HEK293T (cell line): Measurements from ENCODE around the gene PICK1.

Experiments used
- CTCF ChIA-PET: fragments of 350-600 bp; formaldehyde crosslinking; extraction: SDS; loops from one replicate; lab custom pipeline; 2021; ENCODE audit warnings: antibody characterized with exemption, inconsistent platforms; lab: Yijun Ruan, JAX
- POLR2A ChIA-PET: fragments of 350-600 bp; formaldehyde crosslinking; extraction: SDS; loops from one replicate; lab custom pipeline; 2020; ENCODE audit warnings: antibody characterized with exemption, inconsistent platforms; lab: Yijun Ruan, JAX
- DNase-seq: peaks from one replicate; pipeline ENCODE4 v3.0.0; 2012; ENCODE audit warnings: mixed read lengths; ENCODE audit errors: extremely low spot score
- ARNT ChIP-seq: fragments of 450-650 bp; IDR thresholded peaks from 2 replicates; pipeline ENCODE4 v1.6.1; 2017; ENCODE audit warnings: mild to moderate bottlenecking
- BHLHE40 ChIP-seq: fragments of 450-650 bp; IDR thresholded peaks from 2 replicates; pipeline ENCODE4 v1.6.1; 2016; ENCODE audit warnings: mild to moderate bottlenecking, moderate library complexity, borderline replicate concordance
- CTBP1 ChIP-seq: fragments of 450-650 bp; IDR thresholded peaks from 2 replicates; pipeline ENCODE4 v1.6.1; 2016; ENCODE audit warnings: borderline replicate concordance
- ELF4 ChIP-seq: fragments of 450-650 bp; IDR thresholded peaks from 2 replicates; pipeline ENCODE4 v1.6.1; 2017; ENCODE audit warnings: antibody characterized with exemption
- FOXA1 ChIP-seq: fragments of 450-650 bp; IDR thresholded peaks from 2 replicates; pipeline ENCODE4 v1.6.1; 2016; ENCODE audit warnings: mild to moderate bottlenecking
- FOXK2 ChIP-seq: fragments of 450-650 bp; IDR thresholded peaks from 2 replicates; pipeline ENCODE4 v1.6.1; 2016; ENCODE audit warnings: mild to moderate bottlenecking
- FOXM1 ChIP-seq: fragments of 450-650 bp; IDR thresholded peaks from 2 replicates; pipeline ENCODE4 v1.6.1; 2017; ENCODE audit warnings: mild to moderate bottlenecking, borderline replicate concordance
- HDGF ChIP-seq: fragments of 450-650 bp; IDR thresholded peaks from 2 replicates; pipeline ENCODE4 v1.6.1; 2017; ENCODE audit warnings: antibody characterized with exemption, borderline replicate concordance
- L3MBTL2 ChIP-seq: fragments of 450-650 bp; conservative IDR thresholded peaks from 2 replicates; pipeline ENCODE4 v1.6.1; 2016; ENCODE audit warnings: mild to moderate bottlenecking
- LEF1 ChIP-seq: fragments of 450-650 bp; IDR thresholded peaks from 2 replicates; pipeline ENCODE4 v1.6.1; 2017; ENCODE audit warnings: mild to moderate bottlenecking, borderline replicate concordance
- NFRKB ChIP-seq: fragments of 450-650 bp; IDR thresholded peaks from 2 replicates; pipeline ENCODE4 v1.6.1; 2016; ENCODE audit warnings: mild to moderate bottlenecking, moderate library complexity
- SP1 ChIP-seq: fragments of 450-650 bp; IDR thresholded peaks from 2 replicates; pipeline ENCODE4 v1.6.1; 2017
- SUZ12 ChIP-seq: fragments of 450-650 bp; IDR thresholded peaks from 2 replicates; pipeline ENCODE4 v1.6.1; 2016; ENCODE audit warnings: mild to moderate bottlenecking
- TARDBP ChIP-seq: fragments of 450-650 bp; IDR thresholded peaks from 2 replicates; pipeline ENCODE4 v1.6.1; 2016
- ZNF384 ChIP-seq: fragments of 450-650 bp; IDR thresholded peaks from 2 replicates; pipeline ENCODE4 v1.6.1; 2016
- TF ChIP-seq, protein P1 (sequence below): fragments of 450-650 bp; IDR thresholded peaks from 2 replicates; pipeline ENCODE4 v1.6.1; 2016

The PICK1 gene

DNA sequence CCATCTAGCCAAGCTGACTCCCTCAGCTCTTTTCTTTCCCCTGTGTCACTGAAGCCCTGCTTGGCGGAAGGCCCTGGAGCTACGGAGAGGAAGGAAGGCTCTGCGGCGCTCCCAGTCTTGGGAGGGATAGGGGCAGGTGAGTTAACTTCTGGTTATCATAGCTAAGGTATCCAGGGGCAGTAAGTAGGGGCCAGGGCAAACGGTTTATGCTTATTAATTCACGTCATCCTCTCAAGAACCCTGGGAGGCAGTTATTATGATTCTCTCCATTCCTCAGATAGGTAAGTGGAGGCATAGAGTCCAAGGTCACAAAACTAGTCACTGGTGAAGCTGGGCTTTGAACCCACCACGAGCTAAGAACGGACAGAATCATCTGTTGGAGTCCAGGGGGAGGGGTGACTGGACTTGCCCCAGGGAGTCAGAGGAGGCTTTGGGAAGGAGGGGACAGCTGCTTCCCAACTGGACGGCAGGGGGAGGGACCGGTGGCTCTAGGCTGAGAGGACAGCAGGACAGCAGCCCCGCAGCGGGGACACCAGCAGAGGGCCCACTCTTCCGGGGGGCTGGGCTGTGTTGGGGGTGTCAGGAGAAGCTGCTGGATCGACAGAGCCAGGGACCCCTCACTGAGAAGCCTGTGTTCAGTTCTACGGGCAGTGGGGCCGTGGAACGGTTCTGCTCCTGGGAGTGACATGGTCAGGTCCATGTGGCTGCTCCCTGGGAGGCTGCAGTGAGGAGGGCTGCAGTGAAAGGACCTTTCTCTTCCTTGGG lies 49.8 kb downstream of the PICK1 start:
- TF ChIP-seq SP1 (no peak), TARDBP (no peak), L3MBTL2 (no peak), LEF1 (no peak), BHLHE40 (no peak), FOXM1 (no peak), SUZ12 (no peak), ELF4 (no peak), FOXA1 (no peak), NFRKB (no peak), HDGF (no peak), ZNF384 (no peak), ARNT (no peak), FOXK2 (no peak), CTBP1 (no peak)
- TF ChIP-seq, protein P1, sequence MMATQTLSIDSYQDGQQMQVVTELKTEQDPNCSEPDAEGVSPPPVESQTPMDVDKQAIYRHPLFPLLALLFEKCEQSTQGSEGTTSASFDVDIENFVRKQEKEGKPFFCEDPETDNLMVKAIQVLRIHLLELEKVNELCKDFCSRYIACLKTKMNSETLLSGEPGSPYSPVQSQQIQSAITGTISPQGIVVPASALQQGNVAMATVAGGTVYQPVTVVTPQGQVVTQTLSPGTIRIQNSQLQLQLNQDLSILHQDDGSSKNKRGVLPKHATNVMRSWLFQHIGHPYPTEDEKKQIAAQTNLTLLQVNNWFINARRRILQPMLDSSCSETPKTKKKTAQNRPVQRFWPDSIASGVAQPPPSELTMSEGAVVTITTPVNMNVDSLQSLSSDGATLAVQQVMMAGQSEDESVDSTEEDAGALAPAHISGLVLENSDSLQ, result no peak
- ChIA-PET CTCF (interaction anchor here (0.5 kb wide), 1 partner anchor 235 kb away, joined by 3 read pairs; no protein-coding TSS in a partner anchor), POLR2A (no interaction called here)
- no peak for DNase-seq

DNA sequence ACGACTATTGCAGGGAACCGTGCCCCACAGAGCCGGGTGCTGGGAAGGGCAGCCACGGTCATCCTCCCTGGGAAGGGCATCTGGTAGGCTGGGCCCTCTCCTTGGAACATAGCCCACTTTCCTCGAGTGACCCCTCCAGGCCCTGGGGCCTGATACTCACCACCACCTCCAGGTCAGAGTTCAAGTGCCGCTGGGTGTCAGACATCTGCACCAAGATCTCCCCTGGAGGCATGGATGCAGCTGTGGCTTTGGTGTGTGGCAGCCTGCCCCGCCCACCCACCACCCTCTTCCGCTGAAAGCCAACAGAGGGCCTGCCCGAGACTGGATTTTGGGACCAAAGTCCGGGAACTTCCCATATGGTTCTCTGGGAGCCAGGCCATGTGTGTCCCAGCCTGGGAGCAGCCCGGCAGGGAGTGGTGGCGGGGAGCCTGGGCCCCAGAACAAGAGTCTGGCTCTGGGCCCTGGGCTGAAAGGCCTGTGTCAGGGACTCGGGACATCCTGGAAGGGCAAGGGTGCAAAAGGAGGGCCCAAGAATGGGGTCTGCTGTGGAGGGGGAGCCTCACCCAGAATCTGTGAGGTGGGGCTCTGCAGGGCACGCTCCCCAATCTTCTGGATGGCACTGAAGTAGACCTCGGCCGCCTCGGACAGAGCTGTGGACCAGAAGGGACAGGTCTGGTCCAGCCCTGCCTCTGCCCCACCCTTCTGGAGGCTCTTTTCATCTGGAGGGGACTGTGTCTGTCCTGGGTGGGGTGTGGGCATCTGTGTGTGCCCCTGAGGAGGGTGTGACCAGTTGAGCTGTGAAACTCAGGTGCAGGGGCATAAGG lies 50.7 kb downstream of the PICK1 start:
- DNase-seq, result no peak
- TF ChIP-seq CTBP1, result no peak
- TF ChIP-seq FOXM1, result no peak
- no peak for TF ChIP-seq LEF1
- no peak for TF ChIP-seq TARDBP
- no peak for TF ChIP-seq L3MBTL2
- TF ChIP-seq ELF4, result no peak
- TF ChIP-seq ZNF384, result no peak
- TF ChIP-seq BHLHE40, result no peak
- TF ChIP-seq, protein P1, result no peak
- no peak for TF ChIP-seq FOXK2
- no peak for TF ChIP-seq HDGF
- TF ChIP-seq NFRKB, result no peak
- no peak for TF ChIP-seq FOXA1
- no peak for TF ChIP-seq SP1
- POLR2A ChIA-PET, result no interaction called here
- CTCF ChIA-PET, result interaction anchor here (1.0 kb wide), 1 partner anchor 10 kb away, joined by 3 read pairs; no protein-coding TSS in a partner anchor

DNA sequence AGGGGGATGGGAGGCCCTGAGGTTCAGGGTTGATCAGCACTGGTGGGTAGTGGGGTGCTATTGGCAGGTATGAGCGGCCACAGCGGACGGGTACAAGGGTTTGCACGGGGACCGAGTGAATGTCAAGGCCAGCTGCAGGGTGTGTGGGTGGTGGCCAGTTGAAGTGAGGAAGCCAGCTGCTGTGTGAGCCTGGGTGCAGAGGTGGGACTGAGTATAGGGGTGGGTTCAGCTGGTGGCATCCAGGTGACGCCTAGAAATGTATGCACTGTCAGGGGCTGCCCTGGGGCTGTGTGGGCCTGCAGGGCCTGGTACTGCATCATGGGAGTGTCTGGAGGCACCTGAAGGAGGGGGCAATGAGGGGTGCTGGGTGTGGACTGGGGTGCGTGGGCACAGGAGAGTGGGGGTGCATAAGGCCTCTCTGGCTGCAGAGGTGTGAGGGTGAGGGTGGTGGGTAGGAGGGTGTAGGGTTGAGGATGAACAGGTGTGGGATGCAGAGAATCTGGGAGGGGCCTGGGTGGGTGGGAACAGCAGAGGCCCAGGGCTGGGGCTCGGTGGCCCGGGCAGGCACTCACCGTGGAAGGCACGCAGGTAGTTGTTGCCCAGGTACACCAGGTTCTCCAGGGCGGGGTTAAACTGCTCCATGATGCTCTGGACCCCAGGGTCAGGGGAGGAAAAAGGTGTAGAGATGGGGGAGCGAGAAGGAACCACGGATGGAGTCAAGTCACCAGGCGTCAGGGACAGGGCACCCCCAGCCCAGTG lies 51.5 kb downstream of the PICK1 start:
- POLR2A ChIA-PET, result no interaction called here
- DNase-seq, result no peak
- CTCF ChIA-PET, result interaction anchor here (1.0 to 1.8 kb wide), 2 partner anchors 11 to 57 kb away, joined by 3 to 4 read pairs; no protein-coding TSS in a partner anchor
- no peak for TF ChIP-seq TARDBP
- TF ChIP-seq LEF1, result no peak
- no peak for TF ChIP-seq ELF4
- TF ChIP-seq FOXK2, result no peak
- no peak for TF ChIP-seq CTBP1
- TF ChIP-seq, protein P1, result no peak
- no peak for TF ChIP-seq NFRKB
- no peak for TF ChIP-seq HDGF
- TF ChIP-seq ARNT, result no peak
- TF ChIP-seq L3MBTL2, result no peak
- no peak for TF ChIP-seq SP1
- no peak for TF ChIP-seq SUZ12
- no peak for TF ChIP-seq FOXM1

DNA sequence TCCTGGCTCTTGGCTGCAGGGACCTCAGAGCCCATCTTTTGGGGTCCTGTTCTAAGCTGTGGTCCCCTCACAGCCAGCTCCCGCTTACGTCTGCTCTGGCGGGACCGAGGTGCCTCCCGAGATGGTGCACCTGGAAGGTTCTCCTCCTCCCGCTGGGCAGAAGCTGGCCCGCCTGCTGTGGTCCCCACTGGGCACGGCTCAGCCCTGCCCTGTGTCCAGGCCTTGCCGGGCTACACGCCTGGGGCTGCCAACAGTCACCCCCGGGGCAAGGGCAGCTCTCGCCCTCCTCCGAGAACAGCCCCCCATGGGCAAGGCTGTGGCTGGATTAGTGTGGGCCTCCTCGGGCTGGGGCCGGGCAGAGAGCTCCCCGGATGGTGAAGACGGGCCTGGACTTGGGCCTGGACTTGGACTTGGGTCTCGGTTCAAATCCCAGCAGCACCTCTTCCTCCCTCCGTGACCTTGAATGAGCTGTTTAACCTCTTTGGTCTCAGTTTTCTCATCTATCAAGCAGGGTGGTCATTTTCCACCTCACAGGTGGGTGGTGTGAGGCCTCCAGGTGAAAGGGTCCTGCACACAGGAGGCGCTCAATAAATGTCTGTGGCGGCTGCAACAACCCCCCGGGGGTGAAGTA lies 52.3 kb downstream of the PICK1 start:
- DNase-seq, result no peak
- ChIA-PET CTCF (interaction anchor here (1.8 kb wide), 1 partner anchor 57 kb away, joined by 4 read pairs; no protein-coding TSS in a partner anchor), POLR2A (no interaction called here)
- no peak for TF ChIP-seq TARDBP
- TF ChIP-seq ARNT, result no peak
- no peak for TF ChIP-seq FOXK2
- no peak for TF ChIP-seq HDGF
- no peak for TF ChIP-seq SP1
- TF ChIP-seq FOXA1, result no peak
- no peak for TF ChIP-seq L3MBTL2
- TF ChIP-seq BHLHE40, result no peak
- TF ChIP-seq ZNF384, result no peak
- TF ChIP-seq SUZ12, result no peak
- TF ChIP-seq NFRKB, result no peak
- no peak for TF ChIP-seq FOXM1
- TF ChIP-seq, protein P1, result no peak
